Mononuclear cell (primary cell): ENCODE results near the gene KRTAP12-4. TPM values are rescaled to one million over a fixed set of nuclear protein-coding genes. Genes with fewer than 3 reads are reported as not detected.
"Not testable (repeated sequence)": the region's sequence is repeated elsewhere in the genome, so short reads cannot be mapped to it uniquely, and the experiment has no call there.

Experiments
- H3K27me3 ChIP-seq: 2 replicates; pipeline ENCODE4 v1.6.0; 2011; ENCODE audit warnings: low read length, control low read depth; ENCODE audit not compliant: insufficient read depth
- H3K4me1 ChIP-seq: 2 replicates; pipeline ENCODE4 v1.5.1; 2011; ENCODE audit warnings: mild to moderate bottlenecking, low read length, control low read depth; ENCODE audit not compliant: insufficient read depth
- H3K4me3 ChIP-seq: 2 replicates; pipeline ENCODE4 v1.5.1; 2011; ENCODE audit warnings: mild to moderate bottlenecking, low read length, moderate library complexity
- H3K9me3 ChIP-seq: 2 replicates; pipeline ENCODE4 v1.5.1; 2011; ENCODE audit warnings: low read depth, mild to moderate bottlenecking, control low read depth, low read length
- total RNA-seq: library from RNA; depleted of rRNA; stranded (reverse); fragments of >200 nt; gene quantifications from one replicate; pipeline ENCODE4 v1.2.3, GENCODE V29; 2012

Gene KRTAP12-4
- total RNA-seq, 1 donor: not detected

DNA sequence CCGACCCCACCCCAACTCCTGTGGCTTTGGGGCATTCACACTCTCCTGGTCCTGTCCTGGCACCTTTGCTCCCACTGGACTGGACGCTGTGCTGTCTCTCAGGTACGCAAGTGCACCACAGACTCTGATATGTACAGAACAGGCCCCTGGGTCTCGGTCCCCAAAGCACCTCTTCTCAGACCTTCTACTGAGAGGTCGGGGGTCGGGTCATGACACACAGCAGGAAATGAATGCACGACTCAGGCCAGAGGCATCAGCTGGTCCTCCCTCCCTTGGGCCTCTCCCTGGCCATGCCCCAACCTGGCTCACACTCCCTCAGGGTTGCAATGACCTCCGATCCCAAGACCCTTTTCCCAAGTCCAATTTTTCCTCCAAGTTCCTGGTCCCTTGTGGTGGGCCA, 40.7 kb upstream of the KRTAP12-4 start:
- no peaks in the 10 kb centered on the region for H3K4me1 ChIP-seq
- H3K9me3 ChIP-seq: peaks cover 14% of the 10 kb centered on the region
- H3K27me3 ChIP-seq: peaks cover 15% of the 10 kb centered on the region
- H3K4me3 ChIP-seq: no peak overlapping the region

DNA sequence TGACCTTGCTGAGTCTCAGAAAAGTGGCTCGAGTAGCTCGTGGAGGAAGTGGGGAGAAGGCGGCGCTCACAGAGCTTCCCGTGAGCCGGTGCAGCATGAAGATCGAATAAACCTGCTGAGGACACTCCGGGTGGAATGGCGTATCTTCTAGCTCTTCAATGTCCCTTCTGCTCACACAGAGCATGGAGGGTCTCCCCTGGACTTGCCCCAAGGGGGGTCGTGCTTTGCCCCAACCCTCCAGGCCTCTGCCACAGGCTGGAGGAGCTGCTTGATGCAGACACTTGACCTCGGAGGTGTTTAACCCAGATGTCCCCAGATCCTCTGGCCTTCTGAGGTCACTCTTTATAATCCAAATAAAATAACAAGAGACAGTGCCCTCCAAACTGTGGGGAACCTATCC, 40.3 kb upstream of the KRTAP12-4 start:
- H3K27me3 ChIP-seq: peaks cover 15% of the 10 kb centered on the region
- peaks cover 14% of the 10 kb centered on the region for H3K9me3 ChIP-seq
- no peak overlapping the region for H3K4me3 ChIP-seq
- H3K4me1 ChIP-seq: no peaks in the 10 kb centered on the region

DNA sequence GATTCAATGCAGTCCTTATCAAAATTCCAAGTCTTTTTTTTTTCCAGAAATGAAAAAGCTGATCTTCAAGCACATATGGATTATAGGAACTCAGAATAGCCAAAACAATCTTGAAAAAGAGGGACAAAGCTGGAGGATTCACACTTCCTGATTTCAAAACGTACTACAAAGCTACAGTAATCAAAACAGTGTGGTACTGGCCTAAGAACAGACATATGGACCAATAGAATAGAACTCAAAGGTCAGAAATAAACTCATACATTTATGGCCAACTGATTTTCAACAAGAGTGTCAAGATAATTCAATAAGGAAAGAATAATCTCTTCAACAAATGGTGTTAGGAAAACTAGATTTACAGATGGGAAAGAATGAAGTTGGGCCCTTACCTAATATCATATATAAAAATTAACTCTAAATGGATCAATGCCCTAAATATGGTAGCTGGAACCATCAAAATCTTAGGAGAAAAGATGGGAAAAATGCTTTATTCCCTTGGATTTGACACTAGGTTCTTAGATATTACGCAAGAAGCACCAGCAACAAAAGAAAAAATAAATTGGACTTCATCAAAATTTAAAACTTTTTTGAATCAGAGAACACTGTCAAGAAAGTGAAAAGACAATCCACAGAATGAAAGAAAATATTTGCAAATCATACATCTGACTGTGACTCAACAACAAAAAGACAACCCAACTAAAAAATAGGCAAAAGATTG, 38.5 kb upstream of the KRTAP12-4 start:
- Histone ChIP-seq H3K27me3 (peaks cover 9% of the 10 kb centered on the region), H3K4me1 (no peaks in the 10 kb centered on the region), H3K4me3 (no peak overlapping the region), H3K9me3 (peaks cover 14% of the 10 kb centered on the region)

DNA sequence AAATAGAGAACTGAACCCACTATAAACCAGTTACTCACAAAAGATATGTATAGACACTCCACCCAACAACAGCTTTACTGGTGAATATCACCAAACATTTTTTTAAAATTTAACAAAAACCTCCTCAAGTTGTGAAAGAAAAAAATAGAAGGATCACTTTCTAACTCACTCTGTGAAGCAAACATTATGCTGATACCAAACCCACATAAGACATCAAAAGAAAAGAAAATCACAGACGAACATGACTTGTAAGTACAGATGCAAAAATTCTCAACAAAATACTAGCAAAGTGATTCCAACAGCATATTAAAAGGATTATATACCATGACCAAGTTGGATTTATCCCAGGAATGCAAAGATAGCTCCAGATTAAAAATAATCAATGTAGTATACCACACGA, 37.2 kb upstream of the KRTAP12-4 start:
- H3K4me3 ChIP-seq: no peak overlapping the region
- H3K27me3 ChIP-seq: peaks cover 8% of the 10 kb centered on the region
- peaks cover 14% of the 10 kb centered on the region for H3K9me3 ChIP-seq
- no peaks in the 10 kb centered on the region for H3K4me1 ChIP-seq

DNA sequence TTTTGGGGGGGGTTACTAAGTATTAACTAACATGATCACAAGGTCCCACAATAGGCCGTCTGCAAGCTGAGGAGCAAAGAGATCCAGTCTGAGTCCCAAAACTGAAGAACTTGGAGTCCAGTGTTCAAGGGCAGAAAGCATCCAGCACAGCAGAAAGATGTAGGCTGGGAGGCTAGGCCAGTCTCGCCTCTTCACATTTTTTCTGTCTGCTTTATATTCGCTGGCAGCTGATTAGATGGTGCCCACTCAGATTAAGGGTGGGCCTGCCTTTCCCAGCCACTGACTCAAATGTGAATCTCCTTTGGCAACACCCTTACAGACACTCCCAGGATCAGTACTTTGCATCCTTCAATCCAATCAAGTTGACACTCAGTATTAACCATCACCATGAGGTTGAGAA, 35.3 kb upstream of the KRTAP12-4 start:
- H3K9me3 ChIP-seq: peaks cover 14% of the 10 kb centered on the region
- not testable (repeated sequence) for H3K27me3 ChIP-seq, H3K4me1 ChIP-seq, H3K4me3 ChIP-seq

DNA sequence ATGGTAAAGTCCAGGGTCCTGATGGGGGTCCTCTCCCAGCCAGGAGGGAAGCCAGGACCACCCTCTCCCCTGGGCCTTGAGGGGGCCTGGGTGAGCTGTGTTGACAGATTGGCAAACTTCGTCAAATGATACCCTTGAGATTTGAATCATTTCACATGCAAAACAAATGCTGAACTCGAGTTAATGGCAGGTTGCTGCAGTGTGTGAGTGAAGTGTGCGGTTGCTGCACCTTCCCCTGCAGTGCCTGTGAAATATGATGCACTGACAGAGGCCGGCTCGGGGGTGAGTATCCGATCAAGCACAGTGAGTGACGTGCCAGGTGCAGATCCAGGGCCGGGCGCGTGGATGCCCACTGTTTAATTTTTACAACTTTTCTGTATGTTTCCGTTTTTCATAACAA, 33.2 kb upstream of the KRTAP12-4 start:
- no peak overlapping the region for H3K4me3 ChIP-seq
- no peaks in the 10 kb centered on the region for H3K27me3 ChIP-seq

GRCh38 chr21:44686843-44687561, 32.5 kb upstream of the KRTAP12-4 start:
- Histone ChIP-seq H3K4me1 (no peaks in the 10 kb centered on the region), H3K9me3 (no peaks in the 10 kb centered on the region), H3K27me3 (no peaks in the 10 kb centered on the region), H3K4me3 (no peak overlapping the region)

More for the DNA sequence above, 33.2 kb upstream of the KRTAP12-4 start:
- Histone ChIP-seq H3K9me3 (peaks cover 5% of the 10 kb centered on the region), H3K4me1 (no peaks in the 10 kb centered on the region)

GRCh38 chr21:44686000-44686781, 31.7 kb upstream of the KRTAP12-4 start:
- Histone ChIP-seq H3K4me1 (no peaks in the 10 kb centered on the region), H3K9me3 (no peaks in the 10 kb centered on the region), H3K4me3 (no peak overlapping the region), H3K27me3 (no peaks in the 10 kb centered on the region)

DNA sequence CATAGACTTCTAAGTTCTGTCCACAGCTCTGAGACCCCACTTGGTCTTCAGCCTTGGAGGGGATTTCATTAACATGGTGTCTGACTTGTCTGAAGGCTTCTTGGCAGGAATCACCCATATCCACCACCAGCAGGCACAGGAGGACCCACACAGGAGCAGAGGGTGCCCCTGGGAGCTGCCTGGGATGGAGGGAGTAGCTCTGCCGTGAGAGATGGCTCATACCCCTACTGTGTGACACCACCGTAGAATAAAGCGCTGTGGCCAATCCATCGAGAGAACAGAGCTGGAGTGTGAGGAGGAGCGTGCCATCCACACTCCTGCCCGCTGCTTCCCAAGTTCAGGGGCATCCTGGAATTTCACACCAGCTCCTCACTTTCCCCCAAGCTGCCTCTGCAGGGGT, 30.6 kb upstream of the KRTAP12-4 start:
- not testable (repeated sequence) for H3K4me1 ChIP-seq, H3K4me3 ChIP-seq, H3K27me3 ChIP-seq, H3K9me3 ChIP-seq

- Histone ChIP-seq H3K4me1 (no peaks in the 10 kb centered on the region), H3K4me3 (no peak overlapping the region), H3K9me3 (no peaks in the 10 kb centered on the region), H3K27me3 (no peaks in the 10 kb centered on the region)
Observed at GRCh38 chr21:44684483-44684882, 30.0 kb upstream of the KRTAP12-4 start.

DNA sequence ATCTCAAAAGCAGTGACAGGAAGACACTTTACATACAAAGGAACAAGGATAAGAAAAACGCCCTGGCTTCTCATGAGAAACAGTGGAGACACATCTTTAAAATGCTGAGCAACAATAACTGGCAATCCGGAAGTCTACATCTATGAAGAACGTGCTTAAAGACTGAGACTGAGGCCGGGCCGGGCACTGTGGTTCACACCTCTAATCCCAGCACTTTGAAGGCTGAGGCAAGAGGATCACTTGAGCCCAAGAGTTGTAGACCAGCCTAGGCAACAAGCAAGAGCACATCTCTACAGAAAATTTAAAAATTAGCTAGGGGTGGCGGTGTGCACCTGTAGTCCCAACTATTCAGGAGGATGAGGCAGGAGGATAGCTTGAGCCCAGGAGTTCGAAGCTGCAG, 29.6 kb upstream of the KRTAP12-4 start:
- Histone ChIP-seq H3K4me3 (no peak overlapping the region), H3K27me3 (no peaks in the 10 kb centered on the region), H3K4me1 (no peaks in the 10 kb centered on the region), H3K9me3 (no peaks in the 10 kb centered on the region)

DNA sequence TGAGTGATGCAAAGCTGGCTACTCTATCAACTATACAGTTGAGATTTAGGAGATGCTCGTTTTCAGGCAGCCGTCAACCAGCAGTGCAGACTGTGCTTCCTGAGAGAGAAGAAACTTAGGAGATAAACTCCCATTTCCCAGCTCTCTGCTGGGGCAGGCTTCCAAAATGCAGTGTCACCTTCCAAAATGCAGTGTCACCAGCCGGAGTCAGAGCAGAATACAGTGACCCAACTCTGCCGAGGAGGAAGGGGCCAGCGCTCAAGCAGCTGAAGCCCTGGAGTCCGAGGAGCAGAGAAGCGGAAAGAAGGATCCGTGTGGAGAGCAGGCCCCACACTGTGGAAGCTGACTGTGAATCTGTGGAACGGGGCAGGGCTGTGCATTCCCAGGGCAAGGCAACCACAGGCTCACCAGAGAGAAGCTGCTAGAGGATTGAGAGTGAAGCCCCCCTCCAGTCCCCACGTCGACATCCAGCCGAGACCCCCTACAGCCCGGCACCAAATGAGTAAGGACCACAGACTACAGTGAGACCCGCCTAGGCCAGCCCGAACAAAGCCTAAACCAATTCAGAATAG, 28.2 kb upstream of the KRTAP12-4 start:
- Histone ChIP-seq H3K4me1 (no peaks in the 10 kb centered on the region), H3K9me3 (no peaks in the 10 kb centered on the region), H3K4me3 (no peak overlapping the region), H3K27me3 (no peaks in the 10 kb centered on the region)

DNA sequence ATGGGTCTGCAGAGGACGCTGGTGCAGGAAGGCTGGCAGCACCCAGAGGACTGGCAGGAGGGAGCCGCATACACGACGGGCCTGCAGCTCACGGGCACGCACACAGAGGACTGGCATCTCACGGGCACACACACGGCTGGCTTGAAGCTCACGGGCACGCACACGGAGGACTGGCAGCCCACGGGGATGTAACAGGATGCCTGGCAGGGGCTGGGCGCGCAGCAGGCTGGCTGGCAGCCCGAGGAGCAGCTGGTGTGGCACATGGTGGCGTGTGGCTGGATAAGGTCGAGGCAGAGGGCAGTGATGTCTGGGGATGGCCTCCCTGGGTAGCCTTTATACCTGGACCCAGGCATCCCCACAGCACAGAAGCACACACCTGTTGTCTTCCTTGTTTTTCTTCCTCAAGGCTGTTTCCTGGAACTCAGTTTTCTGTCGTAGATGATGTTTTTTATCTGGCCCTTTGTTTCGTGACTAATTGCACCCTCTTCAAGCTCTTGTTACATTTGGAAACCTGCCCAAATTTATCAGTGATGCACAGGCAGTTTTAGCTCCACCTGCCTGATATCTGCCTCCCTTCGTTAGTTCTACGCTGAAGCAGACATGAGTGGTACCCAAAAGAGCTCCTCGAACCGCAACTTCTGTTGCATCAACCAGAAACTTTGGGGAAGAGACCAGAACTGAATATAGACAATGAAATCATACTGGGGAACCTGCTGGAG, 27.6 kb upstream of the KRTAP12-4 start, which contains the start of gene KRTAP12-1:
KRTAP12-1 (minus strand) TSS at position 303 of the 719 bp plus-strand sequence; CDS start at position 263, 40 bp downstream.
- Histone ChIP-seq H3K4me3 (no peak within 1 kb of the TSS), H3K4me1 (no peaks in the 10 kb centered on the region), H3K9me3 (no peaks in the 10 kb centered on the region), H3K27me3 (no peaks in the 10 kb centered on the region)

GRCh38 chr21:44681152-44681551, 26.7 kb upstream of the KRTAP12-4 start:
- no peak overlapping the region for H3K4me3 ChIP-seq
- no peaks in the 10 kb centered on the region for H3K4me1 ChIP-seq
- no peaks in the 10 kb centered on the region for H3K27me3 ChIP-seq
- no peaks in the 10 kb centered on the region for H3K9me3 ChIP-seq
